Stimulated activated CD4-positive, alpha-beta T cell treated with anti-CD3 and anti-CD28 coated beads, Interleukin-15, amount 100 ng/mL, for 1 hour (primary cell): Measurements from ENCODE around the gene MED31.
"Not testable (repeated sequence)": the region's sequence is repeated elsewhere in the genome, so short reads cannot be mapped to it uniquely, and the experiment has no call there.

Source experiments
- DNase-seq, 2 donors: peaks; one replicate each; pipeline ENCODE4 v3.0.0-alpha.2; 2020; ENCODE audit warnings: low read depth in 1 of 2, low spot score in 1 of 2

MED31 gene

GRCh38 chr17:6651354-6651918 lies at the start of gene MED31, which contains the start of gene C17orf100:
MED31 (minus strand) TSS chr17:6651605; CDS start chr17:6651528, 77 bp downstream.
C17orf100 (plus strand) TSS chr17:6651762; CDS start chr17:6651914, 152 bp downstream.
- peak; percentile 90 to 91 for DNase-seq

- DNase-seq = no peak
Measured at GRCh38 chr17:6700948-6701307, 49.5 kb upstream of the MED31 start.

GRCh38 chr17:6699997-6700947 lies 48.9 kb upstream of the MED31 start:
- DNase-seq = no peak

GRCh38 chr17:6698004-6698403 lies 46.6 kb upstream of the MED31 start:
- no peak for DNase-seq

- no peak for DNase-seq
Measured at GRCh38 chr17:6696906-6697305, 45.5 kb upstream of the MED31 start.

DNA sequence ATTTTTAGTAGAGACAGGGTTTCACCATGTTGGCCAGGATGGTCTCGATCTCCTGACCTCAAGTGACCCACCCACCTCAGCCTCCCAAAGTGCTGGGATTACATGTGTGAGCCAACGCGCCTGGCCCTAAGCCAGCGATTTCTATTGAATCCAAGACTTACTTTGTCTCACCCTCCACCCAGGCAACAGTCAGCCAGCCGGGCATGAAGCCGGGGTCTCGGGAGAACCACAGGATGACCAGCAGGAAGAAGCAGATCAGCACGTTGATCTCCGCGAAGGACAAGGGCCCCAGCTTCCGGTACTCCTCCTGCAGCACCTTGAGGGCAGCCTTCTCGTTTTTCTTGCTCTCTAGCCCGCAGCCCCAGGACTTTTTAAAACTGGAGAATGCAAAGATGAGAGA lies 44.2 kb upstream of the MED31 start:
- DNase-seq = no peak

DNA sequence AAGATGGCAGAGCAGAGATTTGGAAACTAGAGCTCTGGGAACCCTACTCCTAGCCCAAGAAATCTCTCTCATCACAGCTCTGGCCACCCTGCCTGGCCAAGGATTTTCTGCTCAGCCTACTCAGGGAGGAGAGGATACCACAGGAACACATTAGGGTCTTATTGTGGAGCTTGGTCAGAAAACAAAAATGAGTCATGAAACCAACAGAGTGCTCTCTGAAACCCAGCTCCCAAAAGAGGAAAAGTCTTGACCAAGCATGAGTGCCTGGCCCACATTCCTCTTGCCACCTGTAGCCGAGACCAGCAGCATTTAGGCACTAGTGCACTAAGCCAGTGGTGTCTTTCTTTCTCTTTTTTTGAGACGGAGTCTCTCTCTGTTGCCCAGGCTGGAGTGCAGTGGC lies 43.6 kb upstream of the MED31 start:
- DNase-seq = no peak

GRCh38 chr17:6691958-6692357 lies 40.6 kb upstream of the MED31 start:
- not testable (repeated sequence) for DNase-seq

- DNase-seq = no peak
Measured at GRCh38 chr17:6691546-6691945, 40.1 kb upstream of the MED31 start.

DNA sequence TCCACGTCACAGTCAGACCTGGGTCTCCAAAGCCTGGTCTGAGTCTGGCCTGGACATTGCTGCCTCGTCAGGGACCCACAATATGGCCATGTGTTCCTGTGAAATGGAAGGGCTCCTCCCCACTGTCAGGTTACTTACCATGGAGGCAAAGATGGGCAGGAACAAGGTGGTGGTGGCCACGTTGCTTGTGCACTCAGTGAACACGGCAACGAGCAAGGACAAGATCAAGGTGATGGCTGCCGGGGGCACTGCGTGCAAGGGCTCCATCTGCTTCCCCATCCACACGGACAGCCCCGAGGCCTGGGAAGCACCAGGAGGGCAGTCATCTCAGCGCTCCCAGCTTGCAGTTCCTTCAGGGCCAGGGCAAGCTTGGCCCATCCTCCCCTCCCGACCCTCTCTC lies 39.2 kb upstream of the MED31 start:
- no peak for DNase-seq

- no peak for DNase-seq
Measured at GRCh38 chr17:6688944-6689343, 37.5 kb upstream of the MED31 start.

- no peak for DNase-seq
Measured at GRCh38 chr17:6686026-6686425, 34.6 kb upstream of the MED31 start.

DNA sequence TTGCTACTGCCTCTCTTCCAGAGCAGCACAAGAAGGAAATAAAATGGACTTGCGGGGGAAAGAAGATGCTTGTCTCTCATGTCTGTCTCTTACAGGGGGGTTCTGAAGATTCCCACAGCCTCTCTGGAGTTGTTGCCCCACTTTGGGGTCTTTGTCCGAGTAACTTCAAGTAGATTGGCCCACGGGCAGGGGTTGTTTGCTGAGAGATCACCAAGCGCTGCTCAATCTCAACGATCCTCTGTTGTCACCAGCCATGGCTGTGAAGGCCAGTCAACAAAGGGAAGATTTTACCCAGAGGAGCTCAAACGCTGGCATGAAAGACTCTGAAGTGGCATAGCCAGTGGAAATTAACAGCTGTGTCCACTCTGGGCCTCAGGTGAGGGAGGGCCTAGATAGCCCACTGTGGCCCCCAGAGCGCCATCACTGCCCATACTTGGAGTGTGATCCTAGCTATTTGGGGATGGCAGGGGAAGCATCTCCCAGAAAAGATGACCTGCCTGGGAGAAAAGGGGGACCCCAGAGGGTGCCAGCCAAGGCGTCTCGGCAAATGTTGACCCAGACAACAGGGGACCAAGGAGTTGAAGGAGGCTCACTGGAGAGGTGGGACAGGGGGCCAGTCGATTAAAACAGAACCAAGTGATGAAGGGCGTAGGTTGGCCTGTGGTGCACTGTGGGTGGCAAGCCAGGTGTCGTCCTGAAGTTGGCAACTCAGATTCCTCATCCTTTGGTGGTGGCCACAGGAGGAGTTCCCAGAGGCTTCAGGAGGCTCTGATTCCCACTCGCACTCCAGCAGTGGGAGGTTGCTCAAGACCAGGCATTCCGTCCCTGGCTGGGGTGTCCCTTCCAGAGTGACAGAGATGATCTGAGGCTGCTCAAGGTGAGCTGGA lies 33.7 kb upstream of the MED31 start:
- DNase-seq = no peak

GRCh38 chr17:6684460-6684783 lies 33.0 kb upstream of the MED31 start:
- DNase-seq = no peak

DNA sequence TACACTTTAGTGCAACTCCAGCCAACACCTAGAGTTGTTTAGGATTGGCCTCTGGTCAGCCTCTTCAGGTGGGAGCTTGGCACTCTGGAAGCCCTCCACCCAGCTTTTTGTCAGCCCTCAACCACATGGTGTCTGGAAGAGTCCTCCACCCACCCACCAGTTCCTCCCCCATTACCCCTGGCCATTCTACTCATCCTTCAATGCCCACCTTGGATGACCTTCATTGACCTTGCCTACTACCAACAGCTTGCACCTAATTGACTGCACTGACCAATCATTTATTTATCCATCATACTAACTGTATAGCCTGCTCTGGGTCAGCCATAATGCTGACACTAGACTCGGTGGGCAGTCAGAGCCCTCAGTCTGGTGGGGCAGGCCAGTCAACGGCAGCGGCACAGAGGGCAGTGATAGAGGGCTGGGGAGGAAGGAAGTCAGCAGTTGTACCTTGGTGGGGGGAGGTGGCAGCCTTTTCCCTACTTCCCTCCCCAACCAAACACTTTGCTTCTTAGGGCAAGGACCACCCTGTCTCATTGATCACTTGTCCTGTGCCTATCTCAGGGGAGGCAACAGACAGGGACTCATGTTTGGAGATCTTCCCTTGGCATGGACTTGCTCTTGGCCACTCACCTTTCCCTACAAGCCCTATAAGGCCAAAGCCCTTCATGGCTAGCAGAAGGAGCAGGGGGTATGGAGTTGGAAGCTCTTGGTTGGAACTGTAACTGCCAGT lies 32.5 kb upstream of the MED31 start:
- no peak for DNase-seq

DNA sequence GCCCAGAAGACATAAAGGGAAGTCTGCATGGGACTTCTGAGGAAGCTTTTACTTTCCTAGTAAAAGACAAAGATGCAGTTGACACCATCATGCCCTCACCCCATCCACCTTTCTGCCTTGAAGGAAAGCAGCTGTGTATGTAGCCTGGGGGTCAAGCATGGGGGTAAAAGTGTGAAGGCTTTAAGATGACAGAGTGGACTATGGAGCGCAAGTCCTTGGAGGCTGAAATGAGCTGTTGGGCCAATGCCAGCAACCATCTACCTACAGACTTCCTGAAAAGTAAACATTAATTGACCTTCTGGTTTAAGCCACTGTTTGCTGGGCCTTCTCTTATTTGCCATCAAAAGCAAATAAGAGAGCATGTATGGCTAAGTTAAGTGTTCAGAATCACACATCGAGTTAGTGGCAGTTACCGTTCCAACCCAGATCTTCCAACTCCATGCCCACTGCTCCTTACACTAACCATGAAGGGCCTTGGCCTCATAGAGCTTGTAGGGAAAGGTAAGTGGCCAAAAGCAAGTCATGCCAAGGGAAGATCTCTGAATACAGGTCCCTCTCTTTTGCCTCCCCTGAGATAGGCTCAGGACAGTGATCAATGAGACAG lies 31.8 kb upstream of the MED31 start:
- no peak for DNase-seq

GRCh38 chr17:6682339-6682738 lies 30.9 kb upstream of the MED31 start:
- no peak for DNase-seq

- DNase-seq = no peak
Measured at GRCh38 chr17:6681671-6682070, 30.3 kb upstream of the MED31 start.

DNA sequence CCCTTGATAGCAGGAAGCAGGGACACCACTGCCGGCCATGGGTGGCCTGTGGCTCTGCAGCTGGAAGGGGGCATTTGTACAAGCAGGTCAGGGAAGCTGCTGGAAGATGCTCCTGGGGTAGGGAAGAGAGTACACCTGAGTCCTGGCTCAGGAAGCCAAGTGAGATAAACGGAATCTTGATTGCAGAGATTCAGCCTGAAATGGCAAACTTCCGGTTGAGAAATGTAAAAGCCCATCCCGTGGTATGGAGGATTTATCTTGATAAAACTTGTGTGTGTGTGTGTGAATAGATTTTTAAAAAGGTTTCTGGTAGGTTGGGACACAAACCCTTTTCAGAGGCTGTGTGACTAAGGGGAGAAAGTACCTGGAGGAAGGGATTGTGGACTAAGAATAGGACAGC lies 29.8 kb upstream of the MED31 start:
- no peak for DNase-seq

DNA sequence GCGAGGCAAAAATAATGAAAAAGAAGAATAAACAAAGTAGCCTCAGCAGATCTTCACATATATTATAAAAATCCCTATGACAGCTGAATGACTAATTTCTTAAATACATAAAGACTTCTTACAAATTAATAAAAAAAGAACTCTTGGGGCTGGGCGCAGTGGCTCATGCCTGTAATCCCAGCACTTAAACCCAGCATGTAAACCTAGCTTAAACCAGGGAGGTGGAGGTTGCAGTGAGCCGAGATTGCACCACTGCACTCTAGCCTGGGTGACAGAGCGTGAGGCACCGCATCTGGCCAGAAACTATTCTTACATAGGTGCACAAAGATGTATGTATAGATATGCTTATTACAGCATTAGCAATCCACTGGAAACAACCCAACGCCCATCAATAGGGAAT lies 27.8 kb upstream of the MED31 start:
- DNase-seq = no peak

- no peak for DNase-seq
Measured at GRCh38 chr17:6677946-6678345, 26.5 kb upstream of the MED31 start.
